ENCODE data around the gene MFN2.

The MFN2 gene

DNA sequence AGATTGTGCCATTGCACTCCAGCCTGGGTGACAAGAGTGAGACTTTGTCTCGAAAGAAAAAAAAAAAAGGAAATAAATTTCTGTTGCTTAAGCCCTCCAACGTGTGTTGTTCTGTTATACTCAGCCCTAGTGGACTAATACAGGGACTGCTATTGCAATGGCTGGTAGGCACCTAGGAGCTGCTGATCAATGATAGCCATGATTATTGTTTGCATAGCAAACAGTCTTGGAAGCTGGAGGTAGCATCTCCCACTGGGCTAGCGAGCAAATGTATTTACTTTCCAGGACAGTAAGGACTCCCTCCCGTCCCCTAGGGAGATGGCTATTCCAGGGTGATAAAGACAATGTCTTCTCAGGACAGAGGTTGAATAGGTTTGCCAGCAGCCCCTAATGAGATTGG, 69.4 kb downstream of the MFN2 start:
- no peak for DNase-seq (ENCODE audit: low read depth)

DNA sequence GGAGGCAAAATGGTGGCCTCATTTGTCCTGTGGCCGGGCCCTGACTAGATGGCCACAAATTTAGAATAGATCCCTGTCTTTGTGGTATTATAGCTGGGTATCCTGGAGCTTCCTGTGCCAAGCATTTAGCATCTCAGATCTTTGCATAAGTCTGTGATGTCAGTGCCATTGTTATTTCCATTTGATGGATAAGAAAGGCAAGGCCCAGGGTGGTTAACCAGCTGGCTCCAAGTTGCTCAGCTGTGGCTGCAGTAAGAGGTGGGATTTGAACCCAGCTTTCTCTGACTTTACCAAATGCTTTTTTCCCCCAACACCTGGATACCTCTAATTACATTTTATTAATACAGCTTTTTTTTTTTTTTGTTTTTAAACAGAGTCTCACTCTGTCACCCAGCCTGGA, 71.1 kb downstream of the MFN2 start:
- no peak for DNase-seq (ENCODE audit: low read depth)

GRCh38 chr1:12052008-12052573, 71.8 kb downstream of the MFN2 start:
- no peak for DNase-seq (ENCODE audit: low read depth)

DNA sequence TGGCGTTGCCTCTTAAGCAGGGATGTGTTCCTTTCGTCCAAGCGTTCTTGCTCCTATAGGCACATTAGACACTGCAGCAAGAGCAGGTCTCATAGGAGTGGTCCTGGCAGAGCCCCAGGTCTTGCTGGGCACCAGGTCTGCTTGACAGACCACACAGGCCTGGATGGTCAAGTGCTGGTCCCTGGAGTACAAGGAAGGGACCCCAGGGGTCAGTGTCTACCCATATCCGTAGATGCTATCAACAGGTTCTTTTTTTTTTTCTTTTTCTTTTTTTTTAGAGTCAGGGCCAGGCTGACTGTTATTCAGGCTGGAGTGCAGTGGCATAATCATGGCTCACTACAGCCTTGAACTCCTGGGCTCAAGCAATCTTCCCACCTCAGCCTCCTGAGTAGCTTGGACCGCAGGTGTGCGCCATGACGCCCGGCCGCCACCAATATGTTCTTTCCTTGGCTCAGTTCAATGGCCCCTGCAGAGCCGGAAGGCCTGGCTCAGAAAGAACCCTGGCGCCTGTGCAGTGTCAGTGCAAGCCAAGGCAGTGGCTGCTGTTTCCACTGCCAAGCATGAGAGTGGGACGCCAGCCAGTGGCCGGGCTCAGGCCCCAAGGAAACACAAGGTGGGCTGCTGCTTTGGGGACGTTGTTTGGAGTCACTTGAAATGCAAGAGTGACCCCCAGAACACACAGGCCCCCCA, 72.9 kb downstream of the MFN2 start:
- no peak for DNase-seq (ENCODE audit: low read depth)

DNA sequence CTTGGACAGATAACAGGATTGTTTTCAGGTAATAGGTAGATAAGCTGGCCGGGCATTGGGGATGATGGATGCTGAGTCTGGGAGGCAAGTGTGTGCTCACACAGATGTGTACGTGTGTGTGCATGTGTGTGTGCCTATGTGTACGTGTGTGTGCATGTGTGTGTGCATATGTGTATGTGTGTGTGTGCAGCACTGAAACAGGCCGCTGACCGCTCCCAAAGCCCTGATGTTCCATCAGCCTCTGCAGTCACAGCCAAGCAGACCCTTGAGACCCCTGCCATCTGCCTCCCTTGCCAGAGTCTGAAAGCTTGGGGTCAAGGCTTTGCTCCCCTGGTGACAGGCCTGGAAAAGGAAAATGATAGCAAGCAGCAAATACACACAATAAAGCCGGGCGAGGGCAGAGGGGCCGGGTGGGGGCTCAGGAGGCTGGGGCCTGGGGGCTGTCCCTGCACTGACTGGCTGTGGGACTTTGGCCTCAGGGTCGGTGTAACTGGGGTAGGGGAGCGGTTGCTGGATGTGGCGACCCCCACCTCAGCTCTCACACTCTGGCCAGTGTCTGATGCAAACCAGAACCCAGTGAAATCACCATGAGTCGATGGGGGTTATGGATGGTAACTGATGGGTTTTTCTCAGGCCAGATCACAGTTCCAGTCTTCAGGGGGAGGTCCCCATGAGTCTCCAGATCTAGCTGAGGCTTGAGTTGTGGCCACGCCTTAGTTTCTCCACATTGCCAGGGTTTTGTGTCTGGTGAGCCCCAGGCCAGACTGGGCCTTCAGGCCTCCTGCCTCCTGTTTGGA, 73.7 kb downstream of the MFN2 start:
- DNase-seq (ENCODE audit: low read depth): no peak

GRCh38 chr1:12055259-12055658, 75.0 kb downstream of the MFN2 start:
- DNase-seq (ENCODE audit: low read depth): no peak

- no peak for DNase-seq (ENCODE audit: low read depth)
Observed at GRCh38 chr1:12056331-12056841, 76.1 kb downstream of the MFN2 start.

GRCh38 chr1:12057382-12057781, 77.1 kb downstream of the MFN2 start:
- no peak for DNase-seq (ENCODE audit: low read depth)

- DNase-seq (ENCODE audit: low read depth): no peak
Observed at GRCh38 chr1:12057940-12058687, 77.9 kb downstream of the MFN2 start.

DNA sequence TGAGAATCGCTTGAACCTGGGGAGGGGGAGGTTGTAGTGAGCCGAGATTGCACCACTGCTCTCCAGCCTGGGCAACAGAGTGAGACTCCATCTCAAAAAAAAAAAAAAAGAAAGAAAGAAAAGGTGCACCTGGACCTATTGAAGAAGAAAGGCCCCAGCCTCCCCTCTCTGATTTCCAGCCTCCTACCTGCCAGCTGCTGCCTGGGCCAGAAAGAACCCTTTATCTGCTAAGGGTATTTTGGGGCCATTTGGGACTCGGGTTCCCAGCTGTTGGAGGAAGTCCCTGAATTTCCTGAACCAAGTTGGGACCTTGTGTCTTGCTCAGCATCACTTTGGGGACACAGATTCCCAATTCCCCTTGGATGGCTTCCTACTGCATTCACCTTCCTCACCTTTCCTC, 79.0 kb downstream of the MFN2 start:
- DNase-seq (ENCODE audit: low read depth): no peak

DNA sequence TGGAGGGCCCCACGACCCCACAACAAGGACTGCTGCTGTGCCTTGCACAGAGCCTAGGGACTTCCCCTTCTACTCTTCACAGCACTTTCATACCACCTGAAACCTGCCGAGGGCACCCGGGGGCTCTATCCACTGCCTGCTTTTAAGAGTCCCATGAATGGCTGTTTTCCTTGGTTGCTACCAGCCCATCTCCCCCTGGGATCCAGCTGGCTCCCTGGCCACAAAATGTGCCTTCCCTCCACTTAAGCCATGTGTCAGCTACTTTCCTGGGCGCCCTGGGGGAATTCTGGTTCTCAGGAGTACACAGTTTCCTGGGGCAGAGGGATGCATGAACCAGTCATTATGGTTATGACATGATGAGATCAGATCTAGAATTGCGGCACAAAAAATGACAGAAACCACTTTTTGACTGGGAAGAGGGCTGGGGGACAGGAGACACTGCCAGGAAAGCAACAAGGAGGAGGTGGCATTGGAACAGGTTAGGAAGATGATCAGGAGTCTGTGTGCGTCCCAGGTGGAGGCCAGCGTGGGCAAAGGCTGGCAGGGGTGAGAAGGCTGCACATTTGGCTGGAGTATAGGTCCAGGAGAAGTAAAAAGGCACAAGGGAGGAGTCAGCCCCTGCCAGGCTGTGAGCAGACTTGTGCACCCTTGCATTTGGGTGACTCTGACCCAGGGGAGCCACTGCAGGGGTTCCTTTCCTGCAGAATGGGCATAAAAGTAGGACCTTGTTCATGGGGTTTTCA, 79.6 kb downstream of the MFN2 start:
- DNase-seq (ENCODE audit: low read depth): no peak

DNA sequence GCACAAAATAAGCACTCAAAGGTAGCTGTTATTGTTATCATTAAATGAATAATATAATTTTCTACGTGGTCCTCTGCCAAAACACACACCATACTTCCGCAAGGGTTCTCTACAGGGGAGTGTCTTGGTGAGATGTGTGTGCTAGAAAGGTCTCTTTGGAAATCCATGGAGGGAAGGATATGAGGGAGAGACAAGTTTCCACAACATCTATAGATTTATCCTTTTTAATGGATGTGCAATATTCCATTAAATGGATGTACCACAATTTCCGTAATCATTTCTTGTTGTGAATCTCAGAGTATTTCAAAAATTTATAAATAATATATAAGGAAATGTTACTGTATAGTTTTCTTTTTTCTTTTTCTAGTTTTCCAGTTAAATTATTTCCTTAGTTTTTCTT, 80.3 kb downstream of the MFN2 start:
- no peak for DNase-seq (ENCODE audit: low read depth)
